Activated T-cell treated with anti-CD3 and anti-CD28 coated beads for 1 hour (primary cell): ENCODE results near the gene TSPYL6.

Source experiments
- DNase-seq: peaks from one replicate; pipeline ENCODE4 v3.0.0-alpha.2; 2020; ENCODE audit warnings: low read depth

Gene TSPYL6

DNA sequence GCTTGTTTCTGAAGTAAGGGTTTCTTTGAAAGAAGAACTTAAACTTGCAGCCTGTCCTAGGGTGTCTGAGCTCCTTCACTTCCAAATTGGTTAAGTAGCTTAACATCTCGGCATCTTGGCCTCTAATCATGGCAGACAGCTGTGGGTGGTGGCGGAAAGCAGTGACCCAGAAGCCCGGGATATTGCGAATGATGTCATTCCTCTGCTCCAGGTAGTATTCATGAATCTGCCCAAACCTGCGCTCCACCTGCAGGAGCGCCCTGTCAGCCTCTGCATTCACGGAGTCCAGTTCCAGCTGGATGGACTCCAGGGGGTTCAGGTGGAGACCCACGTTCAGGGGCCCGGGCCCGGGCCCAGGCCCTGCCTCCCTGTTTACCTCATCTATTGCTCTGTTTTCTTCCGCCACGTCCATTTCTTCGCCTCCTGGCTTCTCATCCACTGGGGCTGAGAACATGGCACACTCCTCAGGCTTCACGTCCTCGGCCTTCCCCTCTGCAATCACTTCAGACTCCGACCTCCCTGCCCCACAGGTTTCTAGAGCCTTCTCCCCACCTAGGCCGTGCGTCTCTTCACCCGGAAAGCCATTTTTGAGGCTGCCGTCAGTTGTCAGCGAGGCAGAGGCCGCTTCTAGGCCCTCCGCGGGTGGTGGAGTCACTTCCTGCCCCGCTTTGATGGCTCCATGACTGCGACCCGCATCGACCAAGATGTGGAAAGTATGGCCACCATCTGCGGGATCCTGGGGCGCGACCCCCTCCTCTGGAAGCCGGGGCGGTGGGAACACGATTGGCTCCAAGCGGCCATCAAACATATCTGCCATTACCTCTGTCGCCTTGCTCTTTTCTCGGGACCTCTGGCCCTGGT, 569 bp downstream of the TSPYL6 start:
- DNase-seq = no peak

- no peak for DNase-seq
Measured at GRCh38 chr2:54254180-54254579, 1.8 kb downstream of the TSPYL6 start.

DNA sequence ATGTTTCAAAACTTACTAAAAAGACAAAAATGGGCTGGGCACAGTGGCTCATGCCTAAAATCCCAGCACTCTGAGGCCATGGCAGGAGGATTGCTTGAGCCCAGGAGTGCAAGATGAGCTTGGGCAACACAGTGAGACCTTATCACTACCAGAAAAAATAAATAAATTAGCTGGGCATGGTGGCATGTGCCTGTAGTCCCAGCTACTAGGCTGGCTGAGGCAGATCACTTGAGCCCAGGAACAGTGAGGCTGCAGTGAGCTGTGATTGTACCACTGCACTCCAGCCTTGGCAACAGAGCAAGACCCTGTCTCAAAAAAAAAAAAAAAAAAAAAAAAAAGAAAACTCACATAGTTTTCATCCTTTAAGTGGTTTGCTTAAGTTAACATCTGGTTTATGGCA, 6.4 kb downstream of the TSPYL6 start:
- DNase-seq = no peak

GRCh38 chr2:54247115-54247514, 8.9 kb downstream of the TSPYL6 start:
- no peak for DNase-seq

- DNase-seq = no peak
Measured at GRCh38 chr2:54240515-54241469, 15.2 kb downstream of the TSPYL6 start.

DNA sequence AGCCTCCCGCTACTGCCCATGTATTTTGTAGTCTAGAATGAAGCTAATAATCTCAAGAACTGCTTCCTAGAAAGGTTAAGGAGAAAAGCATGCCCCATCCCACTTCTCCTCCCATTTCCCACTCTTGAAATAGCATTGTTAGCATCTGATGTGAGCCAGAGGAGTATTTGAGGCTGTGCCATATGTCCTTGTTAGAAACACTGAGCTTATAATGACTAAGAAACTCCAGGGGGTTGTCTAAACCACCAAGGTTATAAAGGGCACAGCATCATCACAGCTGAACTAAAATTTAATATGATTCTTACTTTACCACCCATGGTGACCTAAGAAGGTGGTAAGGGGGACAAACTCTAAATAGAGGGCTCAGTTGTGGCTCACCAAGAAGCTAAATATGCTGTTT, 16.6 kb downstream of the TSPYL6 start:
- no peak for DNase-seq

DNA sequence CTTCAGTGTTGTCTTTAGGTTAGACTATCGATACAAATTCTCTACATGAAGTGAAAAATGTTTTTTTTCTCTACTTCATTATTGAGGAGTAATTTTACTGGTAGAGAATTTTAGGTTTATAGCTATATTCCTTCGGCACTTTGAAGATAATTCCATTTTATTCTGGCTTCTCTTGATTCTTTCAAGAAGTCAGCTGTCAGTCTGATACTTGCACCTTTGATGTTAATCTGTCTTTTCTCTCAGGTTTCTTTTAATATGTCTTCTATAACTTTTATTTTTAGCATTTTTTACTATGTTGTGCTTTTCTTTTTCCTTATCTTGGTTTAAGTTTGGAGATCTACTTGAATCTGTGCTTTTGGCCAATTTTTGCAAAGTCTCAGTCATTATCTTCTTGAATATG, 18.6 kb downstream of the TSPYL6 start:
- DNase-seq = no peak

DNA sequence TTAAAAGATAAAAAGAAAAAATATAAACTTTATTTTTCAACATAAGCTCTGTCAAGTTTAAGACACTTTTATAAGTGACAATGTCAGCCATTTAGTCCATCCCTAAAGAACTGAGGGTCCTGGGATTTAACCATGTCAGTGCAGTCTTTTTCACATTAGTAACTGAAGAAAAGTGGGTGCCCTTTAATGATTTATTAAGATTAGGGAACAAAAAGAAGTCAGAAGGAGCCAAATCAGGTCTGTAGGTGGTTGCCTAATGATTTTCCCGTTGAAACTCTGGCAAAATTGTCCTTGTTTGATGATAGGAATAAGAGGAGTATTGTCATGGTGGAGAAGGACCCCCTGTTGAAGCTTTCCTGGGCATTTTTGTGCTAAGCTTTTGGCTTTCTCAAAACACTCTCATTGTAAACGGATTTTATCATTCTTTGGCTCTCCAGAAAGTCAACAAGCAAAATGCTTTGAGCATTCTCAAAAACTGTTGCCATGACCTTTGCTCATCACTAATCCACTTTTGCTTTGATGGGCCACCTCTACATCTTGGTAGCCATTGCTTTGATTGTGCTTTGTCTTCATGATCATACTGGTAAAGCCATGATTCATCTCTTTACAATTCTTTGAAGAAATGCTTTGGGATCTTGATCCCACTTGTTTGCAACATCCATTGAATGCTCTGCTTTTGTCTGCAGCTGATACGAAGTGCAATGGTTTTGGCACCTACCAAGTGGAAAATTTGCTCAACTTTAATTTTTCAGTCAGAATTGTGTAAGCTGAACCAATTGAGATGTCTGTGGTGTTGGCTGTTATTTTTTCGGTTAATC, 22.0 kb downstream of the TSPYL6 start:
- DNase-seq = no peak

DNA sequence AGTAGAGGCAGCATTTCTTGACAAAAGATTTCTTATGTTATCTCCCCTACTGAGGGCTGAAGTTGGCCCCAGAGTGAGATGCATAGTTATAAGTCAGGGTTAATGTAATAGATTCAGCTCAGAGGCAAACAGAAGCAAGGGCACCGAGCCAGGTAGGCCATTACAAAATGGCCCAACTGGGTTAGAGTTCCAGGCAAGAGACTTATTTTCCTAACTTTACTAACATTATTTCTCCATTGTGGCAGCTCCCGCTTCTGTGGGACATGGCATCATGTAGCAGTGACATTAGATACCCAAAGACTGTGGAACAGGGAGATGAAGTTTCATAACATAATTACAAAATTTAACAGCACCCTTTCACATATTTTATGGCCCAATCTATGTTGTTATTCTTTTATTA, 27.1 kb downstream of the TSPYL6 start:
- DNase-seq = no peak

GRCh38 chr2:54227798-54228197, 28.2 kb downstream of the TSPYL6 start:
- no peak for DNase-seq

DNA sequence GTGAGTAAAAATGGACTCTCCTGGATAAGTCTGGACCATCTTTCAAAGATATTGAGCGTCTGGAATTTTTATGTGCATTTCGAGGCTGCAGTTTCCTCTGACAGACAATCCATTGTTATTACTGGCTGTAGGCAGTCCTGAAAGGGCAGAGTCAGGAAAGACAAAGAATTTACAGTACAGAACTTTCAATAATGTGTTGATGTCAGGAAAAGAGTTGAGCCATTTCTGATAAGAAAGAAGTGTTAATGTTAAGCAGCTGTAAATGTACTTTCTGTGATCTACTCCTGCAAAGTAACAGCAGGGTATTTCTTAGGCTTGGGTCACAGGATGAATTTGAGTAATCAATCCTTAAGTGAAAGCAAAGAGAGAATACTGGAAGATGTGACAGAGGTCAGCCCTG, 29.8 kb downstream of the TSPYL6 start:
- no peak for DNase-seq

- no peak for DNase-seq
Measured at GRCh38 chr2:54224997-54225396, 31.0 kb downstream of the TSPYL6 start.

GRCh38 chr2:54213082-54213481, 42.9 kb downstream of the TSPYL6 start:
- DNase-seq = no peak

DNA sequence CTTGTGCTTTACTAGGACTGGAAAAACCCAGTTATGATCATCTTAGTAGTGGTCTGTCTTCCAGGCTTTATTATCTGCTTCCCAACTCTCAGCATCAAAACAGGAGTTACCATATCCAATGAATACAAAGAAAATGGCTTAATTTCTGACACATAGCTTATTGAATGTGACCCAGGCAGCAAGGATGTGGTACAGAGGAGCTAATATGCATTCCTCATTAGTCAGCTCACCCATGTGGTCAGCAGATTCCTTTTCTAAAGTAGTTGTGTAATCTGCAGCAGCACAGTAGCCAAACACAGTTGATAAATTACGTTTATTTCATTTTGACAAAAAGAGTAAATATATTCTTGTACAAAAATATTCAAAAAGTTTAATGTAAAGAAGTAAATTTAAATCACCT, 43.6 kb downstream of the TSPYL6 start:
- no peak for DNase-seq

- no peak for DNase-seq
Measured at GRCh38 chr2:54209379-54209778, 46.6 kb downstream of the TSPYL6 start.

GRCh38 chr2:54208364-54209240, 47.4 kb downstream of the TSPYL6 start:
- no peak for DNase-seq

GRCh38 chr2:54207666-54208195, 48.3 kb downstream of the TSPYL6 start:
- DNase-seq = no peak

DNA sequence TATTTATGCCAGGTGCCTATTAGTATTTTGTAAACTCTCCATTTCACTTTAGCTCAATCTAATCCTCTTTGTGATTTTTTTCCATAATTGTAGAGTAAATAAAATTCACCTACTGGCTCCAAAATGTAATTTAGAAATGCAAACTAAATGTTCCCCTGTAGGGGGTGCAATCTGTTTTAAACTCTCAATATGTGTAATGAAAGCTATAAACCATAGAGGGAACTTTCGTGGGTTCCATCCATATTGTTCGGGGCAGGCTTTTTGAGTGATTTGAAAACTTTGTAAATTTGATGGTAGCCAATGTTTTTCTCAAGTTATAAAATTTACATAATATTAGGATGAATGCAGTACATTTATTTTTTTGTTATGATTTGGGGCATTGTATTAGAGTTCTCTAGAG, 49.4 kb downstream of the TSPYL6 start:
- no peak for DNase-seq

DNA sequence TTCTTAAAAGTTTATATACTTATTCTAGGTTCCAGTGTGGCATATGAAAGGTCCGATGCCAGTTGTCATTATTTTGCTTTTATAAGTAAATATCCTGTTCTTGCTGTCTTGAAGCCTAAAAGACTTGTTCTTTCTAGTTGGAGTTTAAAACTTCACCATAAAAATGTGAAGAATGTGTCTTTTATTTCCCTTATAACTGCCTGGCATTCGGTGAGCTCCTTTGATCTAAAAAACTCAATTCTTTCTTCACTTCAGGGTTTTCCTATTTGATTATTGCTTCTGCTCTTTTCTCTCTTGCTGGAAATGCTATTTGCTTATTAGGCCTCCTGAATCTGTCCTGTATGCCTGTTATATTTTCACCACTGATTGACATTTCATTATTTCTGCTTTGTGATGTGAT, 51.6 kb downstream of the TSPYL6 start:
- no peak for DNase-seq
